GM12891 (cell line): ENCODE data around the gene KCNIP4.

Experiments
- DNase-seq: peaks from one replicate; pipeline ENCODE4 v3.0.0; 2011; ENCODE audit warnings: low spot score; ENCODE audit not compliant: insufficient read length
- FAIRE-seq: peaks from 2 replicates; lab custom pipeline; 2011; peaks lifted over from hg19 to GRCh38; lab: Jason Lieb, UNC
- PAX5 ChIP-seq: IDR thresholded peaks from 2 replicates; pipeline ENCODE4 v1.6.1; 2011; ENCODE audit warnings: low read length, moderate library complexity, mild to moderate bottlenecking; ENCODE audit not compliant: insufficient read depth, severe bottlenecking
- POLR2A ChIP-seq: IDR thresholded peaks from 2 replicates; pipeline ENCODE4 v1.6.1; 2011; ENCODE audit warnings: low read depth, low read length, control low read depth
- POLR2AphosphoS5 ChIP-seq: IDR thresholded peaks from 2 replicates; pipeline ENCODE4 v1.6.1; 2011; ENCODE audit warnings: low read depth, low read length, control low read depth
- POU2F2 ChIP-seq: IDR thresholded peaks from 2 replicates; pipeline ENCODE4 v1.6.1; 2011; ENCODE audit warnings: low read depth, mild to moderate bottlenecking, control low read depth, low read length, moderate library complexity
- SPI1 ChIP-seq: IDR thresholded peaks from 2 replicates; pipeline ENCODE4 v1.6.1; 2011; ENCODE audit warnings: low read depth, low read length, control low read depth
- TAF1 ChIP-seq: IDR thresholded peaks from 2 replicates; pipeline ENCODE4 v1.6.1; 2011; ENCODE audit warnings: low read depth, low read length, control low read depth

KCNIP4 gene

DNA sequence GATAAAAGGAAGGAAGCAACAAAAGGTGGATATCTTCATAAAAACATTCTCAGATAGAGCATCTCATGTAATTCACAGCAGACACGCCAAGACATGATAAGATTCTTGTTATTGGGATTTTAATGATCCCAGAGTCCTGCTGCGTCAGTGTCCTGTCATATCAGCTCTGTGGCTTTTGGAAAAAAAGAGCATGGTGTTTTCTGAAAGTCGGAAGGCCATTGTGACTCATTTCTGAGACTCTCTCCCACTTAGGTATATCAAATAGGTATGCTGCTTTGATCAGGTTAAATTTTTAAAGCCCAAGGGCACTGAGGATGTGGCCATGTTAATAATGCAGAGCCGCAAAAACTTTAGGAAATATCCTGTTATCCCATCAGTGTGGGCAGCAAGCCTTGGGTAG lies 481.0 kb downstream of the KCNIP4 start:
- no peak for FAIRE-seq
- DNase-seq, result no peak
- TF ChIP-seq SPI1, result no peak
- TF ChIP-seq PAX5, result no peak
- no peak for TF ChIP-seq POU2F2
- TF ChIP-seq POLR2A, result no peak
- TF ChIP-seq POLR2AphosphoS5, result no peak

DNA sequence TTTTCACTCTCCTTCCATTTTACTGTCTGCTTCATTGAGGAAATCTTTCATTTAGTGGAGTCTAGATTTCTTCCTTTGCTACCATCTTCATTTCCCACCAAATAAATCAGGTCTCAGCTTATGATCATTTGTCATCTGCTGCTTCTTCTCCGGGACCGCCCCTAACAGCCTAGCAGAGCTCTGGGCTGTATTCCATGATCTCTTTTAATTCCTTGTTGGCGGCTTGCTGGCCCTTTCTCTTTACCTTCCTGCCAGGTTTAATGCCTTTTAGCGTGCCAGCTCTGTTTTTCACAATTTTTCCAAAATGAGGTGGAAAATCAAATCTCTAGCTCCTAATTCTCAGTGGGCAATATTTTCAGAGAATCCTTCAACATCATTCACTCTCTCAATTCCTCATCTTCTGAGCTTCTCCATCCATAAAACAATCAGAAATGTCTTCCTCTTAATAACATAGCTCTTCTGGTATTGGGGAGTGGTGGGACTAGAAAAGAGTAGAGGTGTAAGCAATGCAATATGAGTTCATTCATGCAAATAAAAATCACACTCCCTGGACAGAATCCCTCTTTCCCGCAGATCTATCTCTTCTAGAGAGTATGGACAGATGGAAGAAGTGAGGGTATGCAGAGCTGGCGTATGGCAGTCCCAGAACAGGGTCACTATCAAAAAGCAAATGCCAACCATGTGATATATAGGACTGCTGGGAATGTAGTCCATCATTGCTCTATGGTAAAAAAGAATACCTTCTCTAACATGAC lies 491.3 kb downstream of the KCNIP4 start:
- DNase-seq (no peak), FAIRE-seq (no peak)
- TF ChIP-seq POLR2A (no peak), TAF1 (no peak), PAX5 (no peak), SPI1 (no peak), POU2F2 (no peak), POLR2AphosphoS5 (no peak)

DNA sequence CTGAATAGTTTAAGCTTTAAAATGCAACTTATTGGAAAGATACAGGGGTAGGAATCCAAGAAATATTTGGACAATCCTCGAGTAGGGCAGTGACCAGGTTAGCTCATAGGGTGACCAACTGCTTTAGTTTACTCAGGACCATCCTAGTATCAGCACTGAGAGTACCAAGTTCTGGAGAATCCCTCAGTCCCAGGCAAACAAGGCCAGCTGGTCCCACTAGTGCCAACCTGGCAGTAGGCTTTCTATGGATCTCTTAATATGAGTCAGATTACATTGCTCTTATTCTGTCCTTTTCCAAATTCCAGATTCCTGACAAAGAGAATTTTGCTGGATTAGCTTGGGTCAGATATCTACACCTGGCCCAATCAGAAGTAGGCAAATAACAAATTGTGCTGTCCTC lies 493.7 kb downstream of the KCNIP4 start:
- no peak for FAIRE-seq

DNA sequence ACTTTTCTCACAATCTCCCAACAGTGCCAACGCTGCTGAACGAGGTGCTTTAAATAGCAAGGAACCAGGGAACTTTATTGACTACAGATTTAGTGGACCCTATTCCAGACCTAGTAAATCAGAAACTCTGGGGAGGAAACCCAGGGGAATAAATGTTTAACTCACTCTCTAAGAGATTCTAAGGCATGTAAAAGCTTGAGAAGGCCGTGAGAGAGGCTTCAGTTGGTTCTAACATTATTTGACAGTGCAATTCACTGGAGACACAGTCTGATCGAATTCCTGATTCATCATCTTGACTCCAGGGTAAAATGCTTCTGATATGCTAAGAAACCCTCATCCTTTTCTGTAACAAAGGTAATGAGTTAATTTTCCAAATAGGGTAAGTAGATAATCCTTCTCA lies 494.4 kb downstream of the KCNIP4 start:
- FAIRE-seq (no peak), DNase-seq (no peak)
- no peak for TF ChIP-seq POLR2AphosphoS5
- TF ChIP-seq POU2F2, result no peak
- TF ChIP-seq TAF1, result no peak
- TF ChIP-seq PAX5, result no peak
- TF ChIP-seq SPI1, result no peak
- TF ChIP-seq POLR2A, result no peak

More for the DNA sequence above, 493.7 kb downstream of the KCNIP4 start:
- no peak for DNase-seq
- TF ChIP-seq PAX5, result no peak
- TF ChIP-seq SPI1, result no peak
- no peak for TF ChIP-seq POLR2AphosphoS5
- TF ChIP-seq TAF1, result no peak
- no peak for TF ChIP-seq POLR2A
- no peak for TF ChIP-seq POU2F2

DNA sequence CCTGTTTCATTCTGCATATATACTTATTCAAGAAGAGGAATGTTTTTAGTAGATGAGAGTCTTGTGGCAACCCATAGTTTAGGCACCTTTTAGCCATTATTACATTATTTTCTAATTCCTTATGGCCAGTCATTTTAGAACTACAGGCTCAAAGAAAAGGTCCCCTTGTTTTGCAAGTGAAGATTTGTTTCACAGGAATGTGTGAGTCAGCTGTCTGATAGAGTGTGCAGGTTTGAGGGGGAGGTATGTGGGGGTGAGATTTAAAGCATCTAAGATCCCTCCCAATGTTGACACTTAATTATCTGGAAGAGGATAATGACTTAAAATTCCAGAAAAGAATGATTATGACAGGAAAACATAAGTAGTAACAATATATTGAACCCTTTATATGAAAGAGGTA lies 495.6 kb downstream of the KCNIP4 start:
- TF ChIP-seq TAF1 (no peak), POLR2AphosphoS5 (no peak), POLR2A (no peak)
- DNase-seq (no peak), FAIRE-seq (no peak)

DNA sequence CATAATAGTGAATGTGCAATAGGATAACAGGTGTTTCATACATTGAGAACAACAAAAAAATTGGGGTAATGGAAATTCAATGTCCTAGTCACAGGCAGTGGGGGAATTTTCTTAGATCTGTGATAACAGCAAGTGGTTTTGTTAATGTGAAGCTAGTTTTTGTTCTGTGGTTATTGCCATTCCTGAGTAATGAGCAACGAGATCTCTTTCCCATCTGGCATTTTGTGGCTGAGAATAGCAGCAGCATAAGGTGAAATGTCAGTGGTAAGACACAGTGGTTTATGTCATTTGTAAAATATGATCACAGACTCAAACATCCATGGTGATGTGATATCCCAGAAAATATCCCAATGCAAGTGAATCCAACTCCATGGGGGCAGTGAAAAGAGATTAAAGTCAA lies 497.5 kb downstream of the KCNIP4 start:
- DNase-seq (no peak), FAIRE-seq (no peak)
- TF ChIP-seq PAX5 (no peak), TAF1 (no peak), POLR2A (no peak), SPI1 (no peak), POLR2AphosphoS5 (no peak), POU2F2 (no peak)

DNA sequence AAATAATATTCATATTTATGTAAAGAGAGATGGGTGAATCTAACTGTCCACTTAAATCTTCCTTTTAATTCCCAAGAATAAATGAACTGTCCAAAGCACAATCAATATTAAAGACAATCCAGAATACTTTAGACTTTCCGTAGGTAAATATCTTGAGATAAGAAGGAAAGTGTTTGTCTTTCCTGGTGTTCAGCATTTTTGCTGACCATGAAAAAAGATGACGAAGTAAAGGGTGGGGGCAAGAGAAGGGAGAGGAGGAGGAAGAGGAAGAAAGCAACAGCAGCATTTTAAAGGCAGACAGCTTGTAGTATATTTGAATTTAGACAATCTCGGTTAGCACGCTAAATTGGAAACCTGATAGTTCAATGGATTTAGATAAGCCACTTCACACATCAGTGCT lies 498.2 kb downstream of the KCNIP4 start:
- FAIRE-seq (no peak), DNase-seq (no peak)
- TF ChIP-seq POU2F2 (no peak), POLR2A (no peak), TAF1 (no peak), PAX5 (no peak), SPI1 (no peak), POLR2AphosphoS5 (no peak)

DNA sequence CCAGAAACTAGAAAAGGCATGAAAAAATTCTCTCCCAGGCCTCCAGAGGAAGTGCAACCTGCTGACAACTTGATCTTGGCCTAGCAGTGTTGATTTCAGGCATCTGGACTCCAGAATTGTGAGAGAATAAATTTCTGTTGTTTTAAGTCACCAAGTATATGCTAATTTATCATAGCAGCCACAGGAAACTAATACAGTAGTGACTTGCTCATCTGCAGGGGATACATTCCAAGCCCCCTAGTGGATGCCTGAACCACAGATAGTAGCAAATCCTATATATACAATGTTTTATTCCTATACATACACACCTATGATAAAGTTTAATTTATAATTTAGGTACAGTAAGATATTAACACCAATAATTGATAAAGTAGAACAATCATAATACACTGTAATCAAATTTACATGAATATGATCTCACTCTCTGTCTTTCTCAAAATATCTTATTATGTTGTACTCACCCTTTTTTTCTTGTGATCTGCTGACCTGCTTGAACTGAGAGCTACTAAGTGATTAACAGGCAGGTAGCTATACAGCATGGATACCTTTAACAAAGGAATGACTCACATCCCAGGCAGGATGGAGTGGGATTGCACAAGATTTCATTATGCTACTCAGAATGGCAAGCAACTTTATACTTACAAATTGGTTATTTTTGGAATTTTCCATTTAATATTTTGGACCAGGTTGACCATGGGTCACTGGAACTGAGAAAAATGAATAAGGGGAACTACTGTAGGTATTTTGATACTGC lies 501.1 kb downstream of the KCNIP4 start:
- FAIRE-seq (no peak), DNase-seq (no peak)
- TF ChIP-seq SPI1 (no peak), POLR2A (no peak), PAX5 (no peak), POU2F2 (no peak), TAF1 (no peak), POLR2AphosphoS5 (no peak)

DNA sequence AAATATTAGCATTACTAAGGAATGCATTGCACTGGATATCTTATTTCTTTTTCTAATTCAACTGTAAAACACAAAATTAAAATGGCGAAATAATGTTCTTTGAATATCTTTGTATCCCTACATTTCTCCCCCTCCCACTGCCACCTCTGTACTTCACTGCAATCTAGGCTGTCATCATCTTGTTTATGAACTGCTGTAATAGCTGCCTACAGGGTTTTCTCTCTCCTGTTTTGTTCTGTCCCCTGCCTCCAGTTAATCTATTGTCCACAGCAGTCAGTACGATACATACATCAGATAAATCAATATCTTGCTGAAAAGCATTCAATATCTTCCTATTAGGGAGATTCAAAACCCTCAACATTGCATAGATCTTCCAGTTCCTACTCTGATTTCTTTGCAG lies 528.4 kb downstream of the KCNIP4 start:
- DNase-seq (no peak), FAIRE-seq (no peak)
- TF ChIP-seq TAF1 (no peak), POLR2A (no peak), POLR2AphosphoS5 (no peak)

DNA sequence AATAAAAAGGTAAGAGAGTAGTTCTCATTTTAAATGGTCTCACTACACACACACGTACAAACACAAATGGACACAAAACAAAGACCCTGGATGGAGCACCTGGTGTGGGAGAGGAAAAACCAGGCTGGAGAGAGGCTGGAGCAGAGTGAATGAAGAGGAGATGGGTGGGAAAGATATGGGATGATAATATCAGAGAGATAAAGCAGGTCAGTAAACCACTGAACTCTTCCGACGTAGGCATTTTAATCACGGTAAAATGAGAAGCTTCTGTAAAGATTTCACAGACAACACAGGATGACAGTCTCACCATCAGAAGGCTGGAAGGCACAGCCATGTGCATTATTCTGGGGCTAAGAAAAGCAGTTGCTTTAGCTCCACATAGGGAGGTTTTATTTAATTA lies 532.8 kb downstream of the KCNIP4 start:
- DNase-seq (no peak), FAIRE-seq (no peak)
- TF ChIP-seq POU2F2 (no peak), SPI1 (no peak), POLR2AphosphoS5 (no peak), PAX5 (no peak), TAF1 (no peak), POLR2A (no peak)
